ENCODE measurements around the gene AAGAB.

The AAGAB gene

GRCh38 chr15:67174446-67174845, 80.0 kb downstream of the AAGAB start:
- Histone ChIP-seq H3K27ac (replicated peaks) (no peak overlapping the region), H3K4me3 (replicated peaks; ENCODE audit: insufficient read depth, low read length) (no peak overlapping the region), H3K27me3 (ENCODE audit: insufficient read depth, poor library complexity, severe bottlenecking) (no peaks in the 10 kb centered on the region)
- TF ChIP-seq CTCF (IDR thresholded peaks at IDR 0.05; ENCODE audit: insufficient read depth, low read length) (no peak), GABPA (IDR thresholded peaks at IDR 0.05; ENCODE audit: low read depth) (no peak), SPI1 (IDR thresholded peaks at IDR 0.05; ENCODE audit: borderline replicate concordance, low read depth) (no peak), REST (IDR thresholded peaks at IDR 0.05; ENCODE audit: insufficient replicate concordance, low read depth) (no peak), POLR2AphosphoS5 (IDR thresholded peaks at IDR 0.05; ENCODE audit: low read depth) (no peak)
- no peak for DNase-seq (ENCODE audit: low read depth in 1 of 2, low spot score in 1 of 2)

- H3K27me3 ChIP-seq (ENCODE audit: insufficient read depth, poor library complexity, severe bottlenecking) = no peaks in the 10 kb centered on the region
- DNase-seq (ENCODE audit: low read depth in 1 of 2, low spot score in 1 of 2) = no peak
- H3K4me3 ChIP-seq (replicated peaks; ENCODE audit: insufficient read depth, low read length) = no peak overlapping the region
- TF ChIP-seq CTCF (IDR thresholded peaks at IDR 0.05; ENCODE audit: insufficient read depth, low read length) (no peak), POLR2AphosphoS5 (IDR thresholded peaks at IDR 0.05; ENCODE audit: low read depth) (no peak), GABPA (IDR thresholded peaks at IDR 0.05; ENCODE audit: low read depth) (no peak), REST (IDR thresholded peaks at IDR 0.05; ENCODE audit: insufficient replicate concordance, low read depth) (no peak), SPI1 (IDR thresholded peaks at IDR 0.05; ENCODE audit: borderline replicate concordance, low read depth) (no peak)
- H3K27ac ChIP-seq (replicated peaks) = no peak overlapping the region
Observed at GRCh38 chr15:67173786-67174185, 80.7 kb downstream of the AAGAB start.

GRCh38 chr15:67173005-67173404, 81.5 kb downstream of the AAGAB start:
- Histone ChIP-seq H3K4me3 (replicated peaks; ENCODE audit: insufficient read depth, low read length) (no peak overlapping the region), H3K27ac (replicated peaks) (no peak overlapping the region), H3K27me3 (ENCODE audit: insufficient read depth, poor library complexity, severe bottlenecking) (no peaks in the 10 kb centered on the region)
- no peak for TF ChIP-seq POLR2AphosphoS5 (IDR thresholded peaks at IDR 0.05; ENCODE audit: low read depth)
- no peak for DNase-seq (ENCODE audit: low read depth in 1 of 2, low spot score in 1 of 2)

- DNase-seq (ENCODE audit: low read depth in 1 of 2, low spot score in 1 of 2) = no peak
- Histone ChIP-seq H3K27ac (replicated peaks) (no peak overlapping the region), H3K27me3 (ENCODE audit: insufficient read depth, poor library complexity, severe bottlenecking) (no peaks in the 10 kb centered on the region), H3K4me3 (replicated peaks; ENCODE audit: insufficient read depth, low read length) (no peak overlapping the region)
- TF ChIP-seq REST (IDR thresholded peaks at IDR 0.05; ENCODE audit: insufficient replicate concordance, low read depth) = no peak
- no peak for TF ChIP-seq POLR2AphosphoS5 (IDR thresholded peaks at IDR 0.05; ENCODE audit: low read depth)
- no peak for TF ChIP-seq SPI1 (IDR thresholded peaks at IDR 0.05; ENCODE audit: borderline replicate concordance, low read depth)
- no peak for TF ChIP-seq GABPA (IDR thresholded peaks at IDR 0.05; ENCODE audit: low read depth)
- no peak for TF ChIP-seq CTCF (IDR thresholded peaks at IDR 0.05; ENCODE audit: insufficient read depth, low read length)
Observed at GRCh38 chr15:67172172-67172571, 82.3 kb downstream of the AAGAB start.

Data from HL-60 (cell line).